ENCODE results near the gene LFNG. TPM values are rescaled to one million over a fixed set of nuclear protein-coding genes. Genes with fewer than 3 reads are reported as not detected.

LFNG gene
- total RNA-seq, 2 donors from 2014 or later = 16.0 to 47.2 TPM

- H3K9ac ChIP-seq (ENCODE audit: extremely low read depth, low read length, poor library complexity, severe bottlenecking) = peak overlapping the region; percentile 87
- Mint-ChIP-seq H3K36me3 (ENCODE audit: low read depth) (peaks cover 31% of the 10 kb centered on the region), H3K9me3 (no peaks in the 10 kb centered on the region), H3K4me1 (peaks cover 13% of the 10 kb centered on the region), H3K27me3 (ENCODE audit: insufficient read depth) (no peaks in the 10 kb centered on the region), H3K27ac (peak overlapping the region; percentile 75), H3K4me3 (peak overlapping the region; percentile 77)
- 90 to 92% methylated on average over 9 to 16 of the region's 16 CpGs for WGBS, 2 experiments (ENCODE audit: insufficient coverage in 1 of 2, insufficient read length in 1 of 2)
- no peak for DNase-seq
- no peaks in the 10 kb centered on the region for H3K27me3 ChIP-seq (ENCODE audit: control insufficient read depth, insufficient read depth, low read length, poor library complexity, severe bottlenecking)
- peaks cover 33% of the 10 kb centered on the region for H3K36me3 ChIP-seq (ENCODE audit: control insufficient read depth, insufficient read depth, low read length)
- H3K9me3 ChIP-seq (ENCODE audit: control insufficient read depth, low read length) = no peaks in the 10 kb centered on the region
- peaks cover 8% of the 10 kb centered on the region for H3K4me1 ChIP-seq (ENCODE audit: control insufficient read depth, insufficient read depth, low read length)
- TF ChIP-seq, protein P1, sequence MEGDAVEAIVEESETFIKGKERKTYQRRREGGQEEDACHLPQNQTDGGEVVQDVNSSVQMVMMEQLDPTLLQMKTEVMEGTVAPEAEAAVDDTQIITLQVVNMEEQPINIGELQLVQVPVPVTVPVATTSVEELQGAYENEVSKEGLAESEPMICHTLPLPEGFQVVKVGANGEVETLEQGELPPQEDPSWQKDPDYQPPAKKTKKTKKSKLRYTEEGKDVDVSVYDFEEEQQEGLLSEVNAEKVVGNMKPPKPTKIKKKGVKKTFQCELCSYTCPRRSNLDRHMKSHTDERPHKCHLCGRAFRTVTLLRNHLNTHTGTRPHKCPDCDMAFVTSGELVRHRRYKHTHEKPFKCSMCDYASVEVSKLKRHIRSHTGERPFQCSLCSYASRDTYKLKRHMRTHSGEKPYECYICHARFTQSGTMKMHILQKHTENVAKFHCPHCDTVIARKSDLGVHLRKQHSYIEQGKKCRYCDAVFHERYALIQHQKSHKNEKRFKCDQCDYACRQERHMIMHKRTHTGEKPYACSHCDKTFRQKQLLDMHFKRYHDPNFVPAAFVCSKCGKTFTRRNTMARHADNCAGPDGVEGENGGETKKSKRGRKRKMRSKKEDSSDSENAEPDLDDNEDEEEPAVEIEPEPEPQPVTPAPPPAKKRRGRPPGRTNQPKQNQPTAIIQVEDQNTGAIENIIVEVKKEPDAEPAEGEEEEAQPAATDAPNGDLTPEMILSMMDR (conservative IDR thresholded peaks at IDR 0.05) = no peak
- H3K4me3 ChIP-seq (ENCODE audit: low read length) = peak overlapping the region; percentile 81
- no peak overlapping the region for H3K27ac ChIP-seq (ENCODE audit: low read depth, low read length)
Observed at GRCh38 chr7:2553831-2554581, 34.4 kb downstream of the LFNG start.

DNA sequence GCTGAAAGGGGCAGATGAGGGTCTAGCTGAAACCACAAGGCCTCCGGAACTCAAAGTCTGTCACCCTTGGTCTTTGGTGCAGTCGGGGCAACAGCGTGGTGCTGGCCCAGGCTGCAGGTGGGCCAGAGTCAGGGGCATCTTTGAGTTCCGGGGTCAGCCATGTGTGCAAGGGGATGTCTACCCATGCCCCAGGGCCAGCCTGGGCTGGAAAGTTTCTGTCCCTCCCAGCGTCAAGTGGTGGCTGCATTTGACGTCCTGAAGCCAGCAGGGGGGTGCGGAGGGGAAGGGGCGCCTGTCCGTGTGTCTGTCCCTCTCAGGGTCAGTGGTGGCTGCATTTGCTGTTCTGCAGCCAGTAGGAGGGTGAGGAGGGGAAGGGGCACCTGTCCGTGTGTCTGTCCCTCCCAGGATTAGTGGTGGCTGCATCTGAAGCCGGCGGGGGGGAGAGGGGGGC lies 35.1 kb downstream of the LFNG start:
- no peaks in the 10 kb centered on the region for H3K27me3 Mint-ChIP-seq (ENCODE audit: insufficient read depth)
- peaks cover 13% of the 10 kb centered on the region for H3K4me1 Mint-ChIP-seq
- DNase-seq = peak; percentile 64
- H3K4me3 Mint-ChIP-seq = peak overlapping the region; percentile 77
- no peaks in the 10 kb centered on the region for H3K9me3 ChIP-seq (ENCODE audit: control insufficient read depth, low read length)
- WGBS, 2 experiments (ENCODE audit: insufficient coverage in 1 of 2, insufficient read length in 1 of 2) = 24 to 49% methylated on average over 3 to 12 of the region's 12 CpGs
- H3K27ac Mint-ChIP-seq = peak overlapping the region; percentile 75
- H3K36me3 ChIP-seq (ENCODE audit: control insufficient read depth, insufficient read depth, low read length) = peaks cover 27% of the 10 kb centered on the region
- H3K9ac ChIP-seq (ENCODE audit: extremely low read depth, low read length, poor library complexity, severe bottlenecking) = peak overlapping the region; percentile 87
- H3K4me3 ChIP-seq (ENCODE audit: low read length) = peak overlapping the region; percentile 81
- no peaks in the 10 kb centered on the region for H3K27me3 ChIP-seq (ENCODE audit: control insufficient read depth, insufficient read depth, low read length, poor library complexity, severe bottlenecking)
- peaks cover 24% of the 10 kb centered on the region for H3K36me3 Mint-ChIP-seq (ENCODE audit: low read depth)
- TF ChIP-seq, protein P1 (conservative IDR thresholded peaks at IDR 0.05) = no peak
- H3K9me3 Mint-ChIP-seq = no peaks in the 10 kb centered on the region
- H3K4me1 ChIP-seq (ENCODE audit: control insufficient read depth, insufficient read depth, low read length) = peaks cover 8% of the 10 kb centered on the region
- H3K27ac ChIP-seq (ENCODE audit: low read depth, low read length) = no peak overlapping the region

DNA sequence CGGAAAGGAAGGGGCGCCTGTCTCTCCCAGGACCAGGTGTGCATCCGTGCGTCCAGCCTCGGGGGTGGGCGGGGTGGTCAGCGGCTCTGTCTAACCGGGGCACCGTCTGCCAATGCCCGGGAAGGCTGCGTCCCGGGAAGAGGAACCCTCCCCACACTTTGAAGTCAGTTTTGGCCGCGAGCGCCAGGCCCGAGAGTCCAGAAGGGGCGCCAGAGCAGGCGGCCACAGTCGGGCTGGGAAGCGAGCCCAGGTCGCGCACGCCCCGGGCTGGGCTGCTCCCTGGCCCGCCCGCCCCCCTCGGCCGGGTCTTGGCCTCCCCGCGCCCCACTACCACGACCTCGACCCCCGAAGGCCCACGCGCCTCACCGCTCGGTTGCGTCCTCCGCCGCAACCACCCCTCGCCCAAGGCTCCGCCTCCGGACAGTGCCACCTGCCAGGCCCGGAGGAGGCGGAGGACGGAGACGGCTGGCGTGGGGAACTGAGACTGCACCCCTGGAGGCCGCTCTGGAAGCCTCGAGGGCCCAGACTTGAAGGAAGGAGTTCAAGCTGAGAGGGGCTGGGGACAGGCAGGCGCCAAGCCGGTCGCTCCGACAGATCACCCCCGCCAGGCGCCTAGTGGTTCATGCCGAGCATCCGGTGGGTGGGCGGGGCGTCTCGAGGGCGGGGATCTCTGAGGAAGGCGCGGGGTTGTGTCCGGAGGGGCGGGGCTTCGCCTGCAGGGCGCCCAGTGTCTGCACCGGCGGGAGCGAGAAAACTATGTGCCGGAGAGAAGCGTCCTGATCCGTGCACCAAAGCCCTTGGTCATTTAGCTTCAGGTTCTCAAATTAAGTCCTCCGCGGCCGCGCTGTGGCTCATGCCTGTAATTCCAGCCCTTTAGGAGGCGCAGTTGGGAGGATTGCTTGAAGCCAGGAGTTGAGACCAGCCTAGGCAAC lies 35.8 kb downstream of the LFNG start, which contains the start of gene BRAT1:
BRAT1 (minus strand) TSS at position 404 of the 932 bp plus-strand sequence. CDS start 1,093 bp downstream, outside the sequence.
- WGBS, 2 experiments (ENCODE audit: insufficient coverage in 1 of 2, insufficient read length in 1 of 2) = 0% methylated on average over 43 to 79 of the region's 79 CpGs
- DNase-seq = peak; percentile 99
- peak within 1 kb of the TSS; percentile 89 for H3K27ac Mint-ChIP-seq
- H3K9ac ChIP-seq (ENCODE audit: extremely low read depth, low read length, poor library complexity, severe bottlenecking) = peak within 1 kb of the TSS; percentile 87
- peaks cover 24% of the 10 kb centered on the region for H3K36me3 Mint-ChIP-seq (ENCODE audit: low read depth)
- H3K36me3 ChIP-seq (ENCODE audit: control insufficient read depth, insufficient read depth, low read length) = peaks cover 24% of the 10 kb centered on the region
- peak within 1 kb of the TSS; percentile 77 for H3K4me3 Mint-ChIP-seq
- peak within 1 kb of the TSS; percentile 81 for H3K4me3 ChIP-seq (ENCODE audit: low read length)
- no peaks in the 10 kb centered on the region for H3K27me3 Mint-ChIP-seq (ENCODE audit: insufficient read depth)
- H3K27ac ChIP-seq (ENCODE audit: low read depth, low read length) = peak within 1 kb of the TSS; percentile 100
- H3K9me3 ChIP-seq (ENCODE audit: control insufficient read depth, low read length) = no peaks in the 10 kb centered on the region
- no peaks in the 10 kb centered on the region for H3K27me3 ChIP-seq (ENCODE audit: control insufficient read depth, insufficient read depth, low read length, poor library complexity, severe bottlenecking)
- H3K4me1 ChIP-seq (ENCODE audit: control insufficient read depth, insufficient read depth, low read length) = peaks cover 8% of the 10 kb centered on the region
- TF ChIP-seq, protein P1 (conservative IDR thresholded peaks at IDR 0.05) = peak; percentile 76
- H3K9me3 Mint-ChIP-seq = no peaks in the 10 kb centered on the region
- H3K4me1 Mint-ChIP-seq = peaks cover 15% of the 10 kb centered on the region

All from endodermal cell (in vitro differentiated cells).